OCI-LY7 (cell line): ENCODE measurements around the gene ACSM3.

Experiments used
- EZH2phosphoT487 ChIP-seq: fragments of 200-600 bp; sonication (generic); IDR thresholded peaks from 2 replicates; pipeline ENCODE4 v1.6.1; 2018; ENCODE audit warnings: low read depth, borderline replicate concordance, mild to moderate bottlenecking, mixed run types, antibody characterized with exemption, low read length, moderate library complexity, mixed read lengths
- TF ChIP-seq, protein P1 (sequence below): fragments of 200-600 bp; sonication (generic); conservative IDR thresholded peaks from 2 replicates; pipeline ENCODE4 v1.5.1; 2014; ENCODE audit warnings: mild to moderate bottlenecking, antibody characterized with exemption, low read length, moderate library complexity, mixed read lengths

DNA sequence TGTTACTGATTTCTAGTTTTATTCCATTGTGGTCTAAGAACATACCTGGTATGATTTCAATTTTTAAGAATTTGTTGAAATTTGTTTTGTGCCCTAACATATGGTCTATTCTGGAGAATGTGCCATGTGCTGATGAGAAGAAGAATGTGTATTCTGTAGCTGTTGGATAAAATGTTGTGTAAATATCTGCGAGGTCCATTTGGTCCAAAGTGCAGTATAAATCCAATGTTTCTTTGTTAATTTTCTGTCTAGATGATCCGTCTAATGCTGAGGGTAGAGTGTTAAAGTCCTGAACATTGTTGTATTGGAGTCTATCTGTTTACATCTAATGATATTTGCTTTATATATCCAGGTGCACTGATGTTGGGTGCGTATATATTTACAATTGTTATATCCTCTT lies 9.9 kb downstream of the ACSM3 start:
- TF ChIP-seq, protein P1, sequence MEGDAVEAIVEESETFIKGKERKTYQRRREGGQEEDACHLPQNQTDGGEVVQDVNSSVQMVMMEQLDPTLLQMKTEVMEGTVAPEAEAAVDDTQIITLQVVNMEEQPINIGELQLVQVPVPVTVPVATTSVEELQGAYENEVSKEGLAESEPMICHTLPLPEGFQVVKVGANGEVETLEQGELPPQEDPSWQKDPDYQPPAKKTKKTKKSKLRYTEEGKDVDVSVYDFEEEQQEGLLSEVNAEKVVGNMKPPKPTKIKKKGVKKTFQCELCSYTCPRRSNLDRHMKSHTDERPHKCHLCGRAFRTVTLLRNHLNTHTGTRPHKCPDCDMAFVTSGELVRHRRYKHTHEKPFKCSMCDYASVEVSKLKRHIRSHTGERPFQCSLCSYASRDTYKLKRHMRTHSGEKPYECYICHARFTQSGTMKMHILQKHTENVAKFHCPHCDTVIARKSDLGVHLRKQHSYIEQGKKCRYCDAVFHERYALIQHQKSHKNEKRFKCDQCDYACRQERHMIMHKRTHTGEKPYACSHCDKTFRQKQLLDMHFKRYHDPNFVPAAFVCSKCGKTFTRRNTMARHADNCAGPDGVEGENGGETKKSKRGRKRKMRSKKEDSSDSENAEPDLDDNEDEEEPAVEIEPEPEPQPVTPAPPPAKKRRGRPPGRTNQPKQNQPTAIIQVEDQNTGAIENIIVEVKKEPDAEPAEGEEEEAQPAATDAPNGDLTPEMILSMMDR, result no peak
- TF ChIP-seq EZH2phosphoT487, result no peak
